Body of pancreas (tissue), 4 donors: ENCODE results near the gene PCK2. TPM values are rescaled to one million over a fixed set of nuclear protein-coding genes. Genes with fewer than 3 reads are reported as not detected.

Experiments used
- ATAC-seq: fragments of 150-250 bp; one replicate; pipeline ENCODE4 v1.9.1; 2016
- DNase-seq, 4 donors: peaks; one replicate each; pipeline ENCODE4 v3.0.0-alpha.2; 2019
- H3K27ac ChIP-seq, 4 donors: fragments of 200-600 bp; sonication (generic); 1 replicate in 3 of 4; 2 replicates in 1 of 4; pipeline versions ENCODE4 v1.5.1 to v1.6.1; 2016 to 2019; ENCODE audit warnings: mild to moderate bottlenecking in 1 of 4, mixed read lengths in 1 of 4, moderate library complexity in 1 of 4
- H3K27me3 ChIP-seq, 2 donors: fragments of 200-600 bp; sonication (generic); one replicate each; pipeline ENCODE4 v1.6.0; 2016; ENCODE audit warnings: mild to moderate bottlenecking in 1 of 2
- H3K36me3 ChIP-seq, 2 donors: fragments of 200-600 bp; sonication (generic); replicated peaks in 1 of 2; 2 replicates each; pipeline ENCODE4 v1.5.1; 2016; ENCODE audit warnings: low read depth in 2 of 2; ENCODE audit not compliant: insufficient read depth in 1 of 2
- H3K4me1 ChIP-seq: fragments of 200-600 bp; sonication (generic); one replicate; pipeline ENCODE4 v1.6.0; 2016
- H3K4me3 ChIP-seq, 2 donors: fragments of 200-600 bp; sonication (generic); 1 replicate in 1 of 2; 2 replicates in 1 of 2; pipeline ENCODE4 v1.5.1; 2016 to 2019
- H3K9me3 ChIP-seq, 3 donors: fragments of 200-600 bp; sonication (generic); 1 replicate in 2 of 3; 2 replicates in 1 of 3; pipeline ENCODE4 v1.5.1; 2016
- POLR2A ChIP-seq, 3 donors: fragments of 450-650 bp; IDR thresholded peaks; one replicate each; pipeline ENCODE4 v1.6.1; 2016; ENCODE audit warnings: antibody characterized with exemption in 3 of 3, mild to moderate bottlenecking in 2 of 3
- WGBS, 2 donors: methylation state at CpG; one replicate each; pipeline ENCODE4 v1.1.5; 2017; 5-methylcytosine and 5-hydroxymethylcytosine counted together
- intact Hi-C: fragments of 100-400 bp; cut with DNase I; formaldehyde crosslinking; loops from one replicate; pipeline ENCODE4 v1.15.1; 2023
- total RNA-seq, 2 donors: library from RNA; depleted of rRNA; stranded (reverse); fragments of >200 nt; gene quantifications; one replicate each; pipeline ENCODE4 v1.1.0, GENCODE V29; 2016
- TF ChIP-seq, protein P1 (sequence below), 7 experiments: fragments of 450-650 bp in 4 of 7; fragments of 200-600 bp in 3 of 7; sonication (generic) in 3 of 7; IDR thresholded peaks; one replicate each; pipeline ENCODE4 v1.5.1; 2016 to 2019; ENCODE audit warnings: antibody characterized with exemption in 7 of 7

The PCK2 gene
- total RNA-seq, 2 donors from 2014 or later: 20.4 to 29.8 TPM

DNA sequence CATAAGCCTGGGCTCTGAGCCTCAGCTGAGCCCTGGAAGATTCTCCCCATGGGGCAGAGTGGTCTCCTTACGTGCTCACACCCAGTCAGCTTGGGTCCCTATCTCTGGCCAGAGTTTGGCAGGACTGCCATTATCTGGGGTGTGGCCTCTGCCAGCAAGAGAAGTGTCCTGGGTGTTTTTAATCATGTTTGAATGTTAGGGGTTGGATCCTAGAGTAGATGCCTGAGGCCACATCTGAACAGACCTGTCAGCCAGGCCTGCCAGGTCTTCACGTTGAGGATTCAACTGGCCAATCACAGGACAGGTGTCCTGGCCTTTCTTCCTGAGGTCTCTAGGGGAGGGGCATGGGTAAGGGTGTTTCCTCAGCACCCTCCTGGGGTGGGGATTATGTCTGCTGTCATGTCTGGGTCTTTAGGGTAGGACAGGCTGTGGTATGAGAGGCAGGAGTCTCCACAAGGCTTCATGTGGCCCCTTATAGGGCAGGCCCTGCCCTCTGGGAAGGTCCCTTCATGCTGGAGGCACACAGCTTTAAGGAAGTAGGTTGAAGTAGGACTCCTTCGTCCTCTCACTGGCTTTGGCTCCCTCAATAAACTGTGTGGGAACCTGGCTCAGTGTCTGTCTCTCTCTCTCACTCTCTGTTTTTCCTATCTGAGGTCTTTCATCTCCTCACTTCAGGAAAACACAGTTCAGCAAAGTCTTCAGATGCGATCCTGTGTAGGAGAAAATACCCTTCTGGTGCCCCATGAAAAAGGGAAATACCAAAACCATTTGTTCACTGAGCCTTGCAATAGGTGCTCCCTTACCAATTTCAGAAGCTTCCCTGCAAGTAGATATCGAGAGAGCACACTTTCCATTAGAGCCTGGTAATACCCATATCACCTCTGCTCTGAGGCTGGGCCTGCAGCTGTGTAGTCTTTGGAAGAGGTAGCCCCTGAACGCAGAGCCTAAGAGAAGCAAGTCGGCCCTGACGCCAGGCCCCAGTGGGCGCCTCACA lies 29.6 kb downstream of the PCK2 start:
- H3K36me3 ChIP-seq: peaks cover 24 to 37% of the 10 kb centered on the region in 2 donors
- DNase-seq: no peak

DNA sequence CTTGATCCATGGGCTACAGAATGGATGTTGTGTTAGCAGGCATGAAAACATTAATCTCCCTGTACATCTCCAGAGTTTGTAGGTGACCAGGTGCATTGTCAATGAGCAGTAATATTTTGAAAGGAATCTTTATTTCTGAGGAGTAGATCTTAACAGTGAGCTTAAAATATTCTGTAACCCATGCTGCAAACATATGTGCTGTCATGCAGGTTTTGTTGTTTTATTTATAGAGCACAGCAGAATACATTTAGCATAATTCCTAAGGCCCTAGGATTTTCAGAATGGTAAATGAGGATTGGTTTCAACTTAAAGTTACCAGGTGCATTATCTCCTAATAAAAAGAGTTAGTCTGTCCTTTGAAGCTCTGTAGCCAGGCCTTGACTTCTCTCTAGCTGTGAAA lies 32.8 kb downstream of the PCK2 start:
- intact Hi-C loops: no loop called here
- DNase-seq: no peak
- peaks cover 0 to 13% of the 10 kb centered on the region in 2 donors for H3K36me3 ChIP-seq
- H3K4me3 ChIP-seq: no peak overlapping the region
- H3K4me1 ChIP-seq: peaks cover 19% of the 10 kb centered on the region
- TF ChIP-seq, protein P1, sequence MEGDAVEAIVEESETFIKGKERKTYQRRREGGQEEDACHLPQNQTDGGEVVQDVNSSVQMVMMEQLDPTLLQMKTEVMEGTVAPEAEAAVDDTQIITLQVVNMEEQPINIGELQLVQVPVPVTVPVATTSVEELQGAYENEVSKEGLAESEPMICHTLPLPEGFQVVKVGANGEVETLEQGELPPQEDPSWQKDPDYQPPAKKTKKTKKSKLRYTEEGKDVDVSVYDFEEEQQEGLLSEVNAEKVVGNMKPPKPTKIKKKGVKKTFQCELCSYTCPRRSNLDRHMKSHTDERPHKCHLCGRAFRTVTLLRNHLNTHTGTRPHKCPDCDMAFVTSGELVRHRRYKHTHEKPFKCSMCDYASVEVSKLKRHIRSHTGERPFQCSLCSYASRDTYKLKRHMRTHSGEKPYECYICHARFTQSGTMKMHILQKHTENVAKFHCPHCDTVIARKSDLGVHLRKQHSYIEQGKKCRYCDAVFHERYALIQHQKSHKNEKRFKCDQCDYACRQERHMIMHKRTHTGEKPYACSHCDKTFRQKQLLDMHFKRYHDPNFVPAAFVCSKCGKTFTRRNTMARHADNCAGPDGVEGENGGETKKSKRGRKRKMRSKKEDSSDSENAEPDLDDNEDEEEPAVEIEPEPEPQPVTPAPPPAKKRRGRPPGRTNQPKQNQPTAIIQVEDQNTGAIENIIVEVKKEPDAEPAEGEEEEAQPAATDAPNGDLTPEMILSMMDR (IDR thresholded peaks at IDR 0.05): no peak
- no peak for TF ChIP-seq POLR2A (IDR thresholded peaks at IDR 0.05)
- no peak overlapping the region for H3K27ac ChIP-seq
- H3K9me3 ChIP-seq: no peaks in the 10 kb centered on the region
- no peaks in the 10 kb centered on the region for H3K27me3 ChIP-seq
- no peak for ATAC-seq

More for the DNA sequence above, 29.6 kb downstream of the PCK2 start:
- ATAC-seq: no peak
- Histone ChIP-seq H3K27me3 (no peaks in the 10 kb centered on the region), H3K27ac (no peak overlapping the region), H3K4me3 (no peak overlapping the region), H3K4me1 (no peaks in the 10 kb centered on the region), H3K9me3 (no peaks in the 10 kb centered on the region)
- WGBS, 2 donors: 81% methylated on average over 7 to 9 of the region's 9 CpGs
- intact Hi-C loops: no loop called here
- no peak for TF ChIP-seq POLR2A (IDR thresholded peaks at IDR 0.05)
- TF ChIP-seq, protein P1 (IDR thresholded peaks at IDR 0.05): no peak

DNA sequence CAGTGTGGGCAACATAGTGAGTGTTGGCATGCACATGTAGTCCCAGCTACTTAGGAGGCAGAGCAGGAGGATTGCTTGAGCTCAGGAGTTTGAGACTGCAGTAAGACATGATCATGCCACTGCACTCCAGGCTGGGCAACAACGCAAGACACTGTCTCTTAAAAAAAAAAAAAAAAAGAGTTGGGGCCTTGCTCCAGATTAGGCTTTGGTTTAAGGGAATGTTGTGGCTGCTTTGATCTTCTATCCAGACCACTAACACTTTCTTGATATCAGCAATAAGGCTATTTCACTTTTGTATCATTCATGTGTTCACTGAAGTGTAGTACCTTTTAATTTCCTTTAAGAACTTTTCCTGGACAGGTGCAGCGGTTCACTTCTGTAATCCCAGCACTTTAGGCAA lies 33.6 kb downstream of the PCK2 start:
- no peak for TF ChIP-seq POLR2A (IDR thresholded peaks at IDR 0.05)
- H3K9me3 ChIP-seq: no peaks in the 10 kb centered on the region
- H3K27me3 ChIP-seq: no peaks in the 10 kb centered on the region
- peaks cover 0 to 11% of the 10 kb centered on the region in 2 donors for H3K36me3 ChIP-seq
- H3K4me3 ChIP-seq: no peak overlapping the region
- peaks cover 26% of the 10 kb centered on the region for H3K4me1 ChIP-seq
- intact Hi-C loops: no loop called here
- WGBS, 2 donors: 92 to 96% methylated on average over 2 of the region's 2 CpGs
- H3K27ac ChIP-seq: no peak overlapping the region
- no peak for DNase-seq
- no peak for ATAC-seq

DNA sequence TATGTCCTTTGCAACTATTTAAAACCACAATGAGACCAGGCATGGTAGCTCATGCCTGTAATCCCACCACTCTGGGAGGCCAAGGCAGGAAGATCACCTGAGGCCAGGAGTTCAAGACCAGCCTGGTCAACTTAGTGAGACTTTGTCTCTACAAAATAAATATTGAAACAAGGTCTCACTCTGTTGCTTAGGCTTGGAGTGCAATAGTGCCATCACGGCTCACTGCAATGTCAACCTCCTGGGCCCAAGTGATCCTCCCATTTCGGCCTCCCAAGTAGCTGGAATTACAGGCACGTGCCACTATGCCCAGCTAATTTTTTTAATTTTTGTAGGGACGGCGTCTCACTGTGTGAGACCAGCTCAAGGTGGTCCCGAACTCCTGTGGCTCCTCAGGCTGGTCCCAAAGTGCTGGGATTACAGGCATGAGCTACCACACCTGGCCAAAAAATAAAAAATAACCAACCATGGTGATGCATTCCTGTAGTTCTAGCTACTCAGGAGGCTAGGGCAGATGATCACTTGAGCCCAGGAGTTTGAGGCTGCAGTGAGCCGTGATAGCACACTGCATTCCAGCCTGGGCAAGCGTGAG lies 35.4 kb downstream of the PCK2 start:
- intact Hi-C loops: no loop called here
- Histone ChIP-seq H3K27me3 (no peaks in the 10 kb centered on the region), H3K36me3 (no peaks in the 10 kb centered on the region), H3K9me3 (no peaks in the 10 kb centered on the region), H3K27ac (peak overlapping the region in 1 of 4 donors; percentile 93), H3K4me1 (peaks cover 31% of the 10 kb centered on the region), H3K4me3 (no peak overlapping the region)
- no peak for DNase-seq
- no peak for ATAC-seq
- no peak for TF ChIP-seq POLR2A (IDR thresholded peaks at IDR 0.05)
- 88 to 91% methylated on average over 8 of the region's 8 CpGs for WGBS, 2 donors

DNA sequence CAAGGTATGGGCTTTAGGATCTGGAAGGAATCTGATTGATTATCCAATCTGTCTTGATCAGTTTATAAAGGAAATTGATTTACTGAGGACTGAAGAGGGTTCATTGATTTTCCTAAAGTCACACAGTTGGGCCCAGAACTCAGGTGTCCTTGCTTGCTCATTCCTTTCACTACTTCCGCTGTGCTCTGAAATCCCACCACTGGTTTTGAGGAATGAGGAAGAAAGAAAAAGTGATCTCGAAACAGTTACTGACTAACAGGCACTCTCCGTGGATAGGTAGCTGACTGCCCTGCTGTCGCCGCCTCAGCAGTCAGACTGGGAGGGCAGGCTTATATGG lies 36.2 kb downstream of the PCK2 start, which contains the start of gene FITM1:
Gene FITM1 (plus strand): TSS at position 280 of the 337 bp plus-strand sequence. CDS start 905 bp downstream, outside the sequence.
- Histone ChIP-seq H3K36me3 (no peaks in the 10 kb centered on the region), H3K9me3 (no peaks in the 10 kb centered on the region), H3K27ac (peak within 1 kb of the TSS; percentile 85 to 96 (median 92)), H3K4me1 (peaks cover 35% of the 10 kb centered on the region), H3K27me3 (no peaks in the 10 kb centered on the region), H3K4me3 (no peak within 1 kb of the TSS)
- WGBS, 2 donors: 59 to 92% methylated on average over 5 of the region's 5 CpGs
- no peak for ATAC-seq
- no peak for TF ChIP-seq POLR2A (IDR thresholded peaks at IDR 0.05)
- TF ChIP-seq, protein P1 (IDR thresholded peaks at IDR 0.05): no peak
- no peak for DNase-seq
- intact Hi-C loops: no loop called here
